ENCODE data around the gene CD22. TPM values are rescaled to one million over a fixed set of nuclear protein-coding genes. Genes with fewer than 3 reads are reported as not detected.

CD22 gene
- total RNA-seq, 1 experiment from 2014 or later: not detected

DNA sequence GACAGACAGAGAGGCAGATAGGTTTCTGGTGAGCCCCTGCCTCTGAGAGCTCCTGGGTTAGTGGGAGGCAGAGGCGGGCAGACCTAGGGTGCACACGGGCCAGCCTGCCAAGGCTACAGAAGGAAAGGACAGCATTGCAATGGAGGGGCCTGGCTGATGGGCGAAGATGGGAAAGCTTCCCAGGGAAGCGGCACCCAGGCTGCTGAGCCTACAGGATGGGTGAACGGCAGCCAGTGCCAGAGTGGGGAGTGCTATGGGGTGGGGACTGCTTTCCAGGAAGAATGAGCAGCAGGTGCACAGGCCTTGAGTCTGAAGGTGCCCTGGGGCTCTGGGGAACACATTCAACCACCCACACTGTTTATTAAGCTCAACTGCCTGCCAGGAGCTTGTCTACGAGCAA, 37.7 kb upstream of the CD22 start:
- Histone ChIP-seq H2BK12ac (ENCODE audit: insufficient read length, low read depth, low read length) (no peak overlapping the region), H3K4me1 (ENCODE audit: insufficient read depth, low read length) (no peaks in the 10 kb centered on the region), H3K9ac (ENCODE audit: extremely low read depth, insufficient read length, low read length) (no peak overlapping the region), H3K4ac (ENCODE audit: low read depth, low read length) (no peak overlapping the region), H3K23ac (ENCODE audit: insufficient read length, low read depth, low read length) (no peak overlapping the region), H4K8ac (replicated peaks; ENCODE audit: insufficient read length, low read depth, low read length) (no peak overlapping the region), H2BK5ac (ENCODE audit: insufficient read length, low read length) (no peak overlapping the region), H3K79me1 (ENCODE audit: insufficient read depth, low read depth, low read length, poor library complexity, severe bottlenecking) (no peaks in the 10 kb centered on the region), H3K79me2 (ENCODE audit: insufficient read depth, low read length) (no peaks in the 10 kb centered on the region), H3K9me3 (ENCODE audit: control insufficient read depth, low read depth, low read length) (no peaks in the 10 kb centered on the region), H2AFZ (ENCODE audit: low read length) (no peak overlapping the region), H3T11ph (ENCODE audit: low read length) (no peak overlapping the region), H3K18ac (ENCODE audit: insufficient read length, low read depth, low read length) (no peak overlapping the region), H2AK5ac (ENCODE audit: insufficient read length, low read length) (no peak overlapping the region), H3K23me2 (ENCODE audit: insufficient read length, low read depth, low read length, poor library complexity, severe bottlenecking) (no peaks in the 10 kb centered on the region), H3K27me3 (ENCODE audit: insufficient read depth, low read length) (no peaks in the 10 kb centered on the region), H4K91ac (ENCODE audit: insufficient read length, low read depth, low read length) (no peak overlapping the region), H2BK15ac (ENCODE audit: low read depth, low read length) (no peak overlapping the region), H4K5ac (ENCODE audit: insufficient read length, low read depth, low read length) (no peak overlapping the region), H3K4me2 (ENCODE audit: insufficient read depth, insufficient read length, low read length) (no peak overlapping the region), H2BK20ac (ENCODE audit: low read depth, low read length, poor library complexity, severe bottlenecking) (no peak overlapping the region), H2BK120ac (ENCODE audit: low read depth, low read length, poor library complexity, severe bottlenecking) (no peak overlapping the region), H4K20me1 (ENCODE audit: control insufficient read depth, insufficient read depth, insufficient read length) (no peaks in the 10 kb centered on the region), H3K27ac (ENCODE audit: insufficient read length, low read depth, low read length) (no peak overlapping the region), H3K56ac (ENCODE audit: insufficient read length, low read depth, low read length) (no peak overlapping the region), H3K14ac (ENCODE audit: insufficient read depth, low read length) (no peak overlapping the region)
- WGBS (ENCODE audit: extremely low coverage, insufficient read length, low lambda C conversion rate): no CpG with 5 or more reads among the region's 6 CpGs
- Mint-ChIP-seq H3K27me3 (ENCODE audit: low read depth) (peaks cover 9% of the 10 kb centered on the region), H3K4me3 (no peak overlapping the region), H3K9me3 (no peaks in the 10 kb centered on the region), H3K4me1 (peaks cover 17 to 25% of the 10 kb centered on the region in 2 experiments), H3K27ac (no peak overlapping the region; a peak in 1 of 7 replicates), H3K36me3 (ENCODE audit: insufficient read depth in 1 of 3, low read depth in 3 of 3) (no peaks in the 10 kb centered on the region)
- no peak for DNase-seq
- TF ChIP-seq, protein P1, sequence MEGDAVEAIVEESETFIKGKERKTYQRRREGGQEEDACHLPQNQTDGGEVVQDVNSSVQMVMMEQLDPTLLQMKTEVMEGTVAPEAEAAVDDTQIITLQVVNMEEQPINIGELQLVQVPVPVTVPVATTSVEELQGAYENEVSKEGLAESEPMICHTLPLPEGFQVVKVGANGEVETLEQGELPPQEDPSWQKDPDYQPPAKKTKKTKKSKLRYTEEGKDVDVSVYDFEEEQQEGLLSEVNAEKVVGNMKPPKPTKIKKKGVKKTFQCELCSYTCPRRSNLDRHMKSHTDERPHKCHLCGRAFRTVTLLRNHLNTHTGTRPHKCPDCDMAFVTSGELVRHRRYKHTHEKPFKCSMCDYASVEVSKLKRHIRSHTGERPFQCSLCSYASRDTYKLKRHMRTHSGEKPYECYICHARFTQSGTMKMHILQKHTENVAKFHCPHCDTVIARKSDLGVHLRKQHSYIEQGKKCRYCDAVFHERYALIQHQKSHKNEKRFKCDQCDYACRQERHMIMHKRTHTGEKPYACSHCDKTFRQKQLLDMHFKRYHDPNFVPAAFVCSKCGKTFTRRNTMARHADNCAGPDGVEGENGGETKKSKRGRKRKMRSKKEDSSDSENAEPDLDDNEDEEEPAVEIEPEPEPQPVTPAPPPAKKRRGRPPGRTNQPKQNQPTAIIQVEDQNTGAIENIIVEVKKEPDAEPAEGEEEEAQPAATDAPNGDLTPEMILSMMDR (conservative IDR thresholded peaks at IDR 0.05): no peak

All from H9 (cell line).